Activated T-cell treated with anti-CD3 and anti-CD28 coated beads for 4 hours (primary cell): ENCODE measurements around the gene FAM204A.

Source experiments
- DNase-seq: peaks from one replicate; pipeline ENCODE4 v3.0.0-alpha.2; 2020

The FAM204A gene

GRCh38 chr10:118330295-118331076 lies 11.6 kb downstream of the FAM204A start:
- DNase-seq, result no peak

- no peak for DNase-seq
These were observed 18.0 kb downstream of the FAM204A start for GRCh38 chr10:118324140-118324539.

- no peak for DNase-seq
These were observed 20.2 kb downstream of the FAM204A start for GRCh38 chr10:118321724-118322575.

GRCh38 chr10:118315629-118316028 lies 26.5 kb downstream of the FAM204A start:
- DNase-seq, result no peak

GRCh38 chr10:118314882-118315281 lies 27.2 kb downstream of the FAM204A start:
- no peak for DNase-seq

GRCh38 chr10:118311505-118311904 lies 30.6 kb downstream of the FAM204A start:
- DNase-seq, result no peak

GRCh38 chr10:118310822-118311221 lies 31.3 kb downstream of the FAM204A start:
- DNase-seq, result no peak

GRCh38 chr10:118309911-118310310 lies 32.2 kb downstream of the FAM204A start:
- no peak for DNase-seq

GRCh38 chr10:118308664-118309063 lies 33.5 kb downstream of the FAM204A start:
- no peak for DNase-seq

GRCh38 chr10:118307859-118308258 lies 34.3 kb downstream of the FAM204A start:
- DNase-seq, result no peak

GRCh38 chr10:118307220-118307619 lies 34.9 kb downstream of the FAM204A start:
- DNase-seq, result no peak

- DNase-seq, result no peak
These were observed 36.4 kb downstream of the FAM204A start for GRCh38 chr10:118305730-118306129.

- no peak for DNase-seq
These were observed 37.6 kb downstream of the FAM204A start for GRCh38 chr10:118304521-118304920.

GRCh38 chr10:118301211-118301610 lies 40.9 kb downstream of the FAM204A start:
- DNase-seq, result no peak

- no peak for DNase-seq
These were observed 41.8 kb downstream of the FAM204A start for GRCh38 chr10:118300320-118300719.

- no peak for DNase-seq
These were observed 43.3 kb downstream of the FAM204A start for GRCh38 chr10:118298787-118299186.

- no peak for DNase-seq
These were observed 51.0 kb downstream of the FAM204A start for GRCh38 chr10:118291122-118291521.

GRCh38 chr10:118290471-118290995 lies 51.6 kb downstream of the FAM204A start:
- no peak for DNase-seq

- no peak for DNase-seq
These were observed 54.9 kb downstream of the FAM204A start for GRCh38 chr10:118287076-118287806.

- DNase-seq, result no peak
These were observed 55.9 kb downstream of the FAM204A start for GRCh38 chr10:118286051-118286838.

GRCh38 chr10:118282670-118283069 lies 59.5 kb downstream of the FAM204A start:
- no peak for DNase-seq

- DNase-seq, result no peak
These were observed 63.5 kb downstream of the FAM204A start for GRCh38 chr10:118278649-118279048.
